Hematopoietic multipotent progenitor cell treated with erythropoietin and hydrocortisone succinate and interleukin-3 and kit ligand, for 4 days (in vitro differentiated cells): ENCODE measurements around the gene MFN2.
"Not testable (repeated sequence)": the region's sequence is repeated elsewhere in the genome, so short reads cannot be mapped to it uniquely, and the experiment has no call there.

ENCODE experiments used
- DNase-seq: peaks from one replicate; pipeline ENCODE4 v3.0.0-alpha.2; 2015

MFN2 gene

GRCh38 chr1:11979851-11980675 is at the start of gene MFN2:
MFN2 (plus strand) TSS chr1:11980444; CDS start chr1:11989169, 8,725 bp downstream.
- peak; percentile 99 for DNase-seq

- no peak for DNase-seq
Observed at GRCh38 chr1:11930571-11931445, 49.4 kb upstream of the MFN2 start.

- DNase-seq = no peak
Observed at GRCh38 chr1:11931845-11932244, 48.4 kb upstream of the MFN2 start.

- peak; percentile 96 for DNase-seq
Observed at GRCh38 chr1:11934302-11935056, 45.8 kb upstream of the MFN2 start, which contains the start of gene PLOD1. PLOD1 (plus strand) TSS chr1:11934717; CDS start chr1:11934780, 63 bp downstream.

GRCh38 chr1:11935057-11935412 is 45.2 kb upstream of the MFN2 start:
- no peak for DNase-seq

- DNase-seq = not testable (repeated sequence)
Observed at GRCh38 chr1:11935733-11936132, 44.5 kb upstream of the MFN2 start.

GRCh38 chr1:11938722-11939526 is 41.3 kb upstream of the MFN2 start:
- no peak for DNase-seq

- DNase-seq = not testable (repeated sequence)
Observed at GRCh38 chr1:11939794-11940193, 40.5 kb upstream of the MFN2 start.

GRCh38 chr1:11940260-11940921 is 39.9 kb upstream of the MFN2 start:
- DNase-seq = no peak

GRCh38 chr1:11942280-11942679 is 38.0 kb upstream of the MFN2 start:
- DNase-seq = no peak

GRCh38 chr1:11943619-11944018 is 36.6 kb upstream of the MFN2 start:
- DNase-seq = no peak

GRCh38 chr1:11944358-11944931 is 35.8 kb upstream of the MFN2 start:
- no peak for DNase-seq

- peak; percentile 22 for DNase-seq
Observed at GRCh38 chr1:11946647-11947046, 33.6 kb upstream of the MFN2 start.

GRCh38 chr1:11948822-11949458 is 31.3 kb upstream of the MFN2 start:
- peak; percentile 54 for DNase-seq

GRCh38 chr1:11951901-11952300 is 28.3 kb upstream of the MFN2 start:
- DNase-seq = no peak

- DNase-seq = no peak
Observed at GRCh38 chr1:11952455-11953109, 27.7 kb upstream of the MFN2 start.

- peak; percentile 53 for DNase-seq
Observed at GRCh38 chr1:11955221-11955620, 25.0 kb upstream of the MFN2 start.

GRCh38 chr1:11957398-11957797 is 22.8 kb upstream of the MFN2 start:
- no peak for DNase-seq

GRCh38 chr1:11957897-11958296 is 22.3 kb upstream of the MFN2 start:
- no peak for DNase-seq

GRCh38 chr1:11960276-11960675 is 20.0 kb upstream of the MFN2 start:
- no peak for DNase-seq
